IMR-90 (cell line): ENCODE results near the gene PADI1. TPM values are rescaled to one million over a fixed set of nuclear protein-coding genes. Genes with fewer than 3 reads are reported as not detected.

ENCODE experiments used
- ATAC-seq: fragments of 200-7000 bp; cut with Tn5 transposase; 2 replicates; pipeline ENCODE4 v1.9.1; 2020; ENCODE audit warnings: low read depth, mild to moderate bottlenecking, moderate library complexity
- BruUV-seq: library from RNA; stranded (reverse); fragments of 400-500 nt; replicated peaks from 2 replicates; lab custom pipeline; 2021; lab: Mats Ljungman, UMichigan
- CTCF ChIA-PET: fragments of 300-600 bp; formaldehyde crosslinking; extraction: SDS; loops from one replicate; lab custom pipeline; 2021; ENCODE audit warnings: antibody characterized with exemption; lab: Yijun Ruan, JAX
- POLR2A ChIA-PET: fragments of 300-600 bp; sonication (Branson Sonifier 250); formaldehyde crosslinking; loops from one replicate; lab custom pipeline; 2022; ENCODE audit warnings: antibody characterized with exemption; ENCODE audit not compliant: unreplicated experiment; lab: Charles Lee
- DNase-seq: peaks from one replicate; pipeline ENCODE4 v3.0.0; 2013
- H2AFZ ChIP-seq: replicated peaks from 2 replicates; pipeline ENCODE3; 2013; ENCODE audit warnings: low read length, mild to moderate bottlenecking; ENCODE audit not compliant: poor library complexity
- H2AK5ac ChIP-seq: 2 replicates; pipeline ENCODE4 v1.6.1; 2013; ENCODE audit warnings: low read depth, low read length, inconsistent platforms
- H2AK9ac ChIP-seq: replicated peaks from 2 replicates; pipeline ENCODE3; 2013; ENCODE audit warnings: mild to moderate bottlenecking, low read depth, low read length, moderate library complexity; ENCODE audit not compliant: poor library complexity
- H2BK120ac ChIP-seq: 2 replicates; pipeline ENCODE4 v1.6.1; 2013; ENCODE audit warnings: low read depth, low read length, inconsistent platforms
- H2BK15ac ChIP-seq: 3 replicates; pipeline ENCODE4 v1.6.1; 2013; ENCODE audit warnings: low read depth, low read length, inconsistent platforms
- H2BK20ac ChIP-seq: 2 replicates; pipeline ENCODE4 v1.6.1; 2013; ENCODE audit warnings: low read depth, mild to moderate bottlenecking, inconsistent platforms, low read length, moderate library complexity
- H2BK5ac ChIP-seq: 2 replicates; pipeline ENCODE4 v1.6.1; 2013; ENCODE audit warnings: mild to moderate bottlenecking, low read depth, low read length, inconsistent platforms; ENCODE audit not compliant: poor library complexity, severe bottlenecking
- H3K14ac ChIP-seq: replicated peaks from 2 replicates; pipeline ENCODE4 v1.6.1; 2013; ENCODE audit warnings: low read depth, low read length, inconsistent platforms
- H3K18ac ChIP-seq: 2 replicates; pipeline ENCODE4 v1.6.1; 2013; ENCODE audit warnings: low read depth, low read length, control low read depth
- H3K23ac ChIP-seq: 2 replicates; pipeline ENCODE4 v1.6.1; 2013; ENCODE audit warnings: low read depth, low read length, inconsistent platforms
- H3K27ac ChIP-seq: 2 replicates; pipeline ENCODE4 v1.5.1; 2013; ENCODE audit warnings: mild to moderate bottlenecking, control low read depth, low read length; ENCODE audit not compliant: insufficient read depth
- H3K27me3 ChIP-seq: 2 replicates; pipeline ENCODE4 v1.6.1; 2013; ENCODE audit warnings: low read length; ENCODE audit not compliant: control insufficient read depth, insufficient read depth
- H3K36me3 ChIP-seq: 2 replicates; pipeline ENCODE4 v1.6.1; 2013; ENCODE audit warnings: low read length, mixed read lengths; ENCODE audit not compliant: control insufficient read depth, insufficient read depth
- H3K4ac ChIP-seq: 2 replicates; pipeline ENCODE4 v1.6.1; 2013; ENCODE audit warnings: low read depth, low read length, inconsistent platforms
- H3K4me1 ChIP-seq: 2 replicates; pipeline ENCODE4 v1.6.1; 2013; ENCODE audit warnings: low read length, mixed read lengths; ENCODE audit not compliant: control insufficient read depth, insufficient read depth
- H3K4me2 ChIP-seq: 2 replicates; pipeline ENCODE4 v1.6.1; 2013; ENCODE audit warnings: low read depth, mild to moderate bottlenecking, control low read depth, low read length, moderate library complexity
- H3K4me3 ChIP-seq: 2 replicates; pipeline ENCODE4 v1.5.1; 2013; ENCODE audit warnings: low read depth, mild to moderate bottlenecking, control low read depth, low read length, moderate library complexity; ENCODE audit not compliant: insufficient read depth
- H3K56ac ChIP-seq: 2 replicates; pipeline ENCODE4 v1.6.1; 2013; ENCODE audit warnings: low read length, inconsistent platforms; ENCODE audit not compliant: insufficient read depth; ENCODE audit errors: extremely low read depth
- H3K79me1 ChIP-seq, 2 experiments: 2 replicates each; pipeline ENCODE4 v1.6.1; 2013; ENCODE audit warnings: low read length in 2 of 2, inconsistent platforms in 1 of 2, low read depth in 1 of 2
- H3K9ac ChIP-seq: 2 replicates; pipeline ENCODE4 v1.6.1; 2013; ENCODE audit warnings: low read depth, low read length, control low read depth
- H3K9me1 ChIP-seq: 2 replicates; pipeline ENCODE4 v1.6.1; 2013; ENCODE audit warnings: low read length, inconsistent platforms; ENCODE audit not compliant: insufficient read depth
- H3K9me3 ChIP-seq: 2 replicates; pipeline ENCODE4 v1.6.1; 2013; ENCODE audit warnings: low read length; ENCODE audit not compliant: control insufficient read depth, insufficient read depth
- H4K20me1 ChIP-seq: 2 replicates; pipeline ENCODE4 v1.6.1; 2013; ENCODE audit warnings: low read length, inconsistent platforms; ENCODE audit not compliant: insufficient read depth
- H4K5ac ChIP-seq: 2 replicates; pipeline ENCODE4 v1.6.1; 2013; ENCODE audit warnings: mild to moderate bottlenecking, low read depth, low read length, control low read depth
- H4K8ac ChIP-seq, 2 experiments: 2 replicates each; pipeline ENCODE4 v1.6.1; 2013; ENCODE audit warnings: low read depth in 2 of 2, low read length in 2 of 2, control low read depth in 1 of 2, inconsistent platforms in 1 of 2
- H4K91ac ChIP-seq: 2 replicates; pipeline ENCODE4 v1.6.1; 2013; ENCODE audit warnings: low read depth, low read length, inconsistent platforms; ENCODE audit not compliant: insufficient read depth
- CEBPB ChIP-seq: IDR thresholded peaks from 2 replicates; pipeline ENCODE4 v1.6.1; 2012; ENCODE audit warnings: low read depth, low read length, improper control_type of control experiment
- CTCF ChIP-seq: conservative IDR thresholded peaks from 2 replicates; pipeline ENCODE4 v1.5.1; 2012; ENCODE audit warnings: mild to moderate bottlenecking, low read depth, low read length, improper control_type of control experiment
- FOS ChIP-seq: fragments of 150-350 bp; IDR thresholded peaks from 2 replicates; pipeline ENCODE4 v1.6.1; 2016; ENCODE audit warnings: low read depth, low read length
- MAFK ChIP-seq: IDR thresholded peaks from 2 replicates; pipeline ENCODE4 v1.6.1; 2012; ENCODE audit warnings: low read depth, low read length, improper control_type of control experiment
- MAZ ChIP-seq: IDR thresholded peaks from 2 replicates; pipeline ENCODE4 v1.6.1; 2012; ENCODE audit warnings: low read depth, mild to moderate bottlenecking, low read length, improper control_type of control experiment, moderate library complexity, borderline replicate concordance
- RCOR1 ChIP-seq: IDR thresholded peaks from 2 replicates; pipeline ENCODE4 v1.6.1; 2012; ENCODE audit warnings: mild to moderate bottlenecking, low read length, improper control_type of control experiment; ENCODE audit not compliant: insufficient replicate concordance
- SMC3 ChIP-seq: fragments of 150-350 bp; IDR thresholded peaks from 2 replicates; pipeline ENCODE4 v1.6.1; 2016; ENCODE audit warnings: low read depth, mild to moderate bottlenecking, antibody characterized with exemption, low read length, moderate library complexity
- WGBS, 2 experiments: methylation state at CpG; one replicate each; pipeline versions ENCODE4 v1.1.5 to v1.1.7; 2013; ENCODE audit warnings: missing lambda C conversion rate in 2 of 2; ENCODE audit not compliant: insufficient read length in 1 of 2; ENCODE audit errors: extremely low coverage in 2 of 2; 5-methylcytosine and 5-hydroxymethylcytosine counted together
- dilution Hi-C: fragments of 300-500 bp; cut with HindIII; formaldehyde crosslinking; loops from one replicate; pipeline ENCODE4 v1.14.3; 2018; ENCODE audit warnings: low sequenced_read_pairs; ENCODE audit not compliant: unreplicated experiment
- in situ Hi-C: fragments of 300-500 bp; cut with MboI; formaldehyde crosslinking; loops from 3 replicates; pipeline ENCODE4 v1.14.3; 2019; ENCODE audit warnings: low sequenced_read_pairs, inconsistent platforms, mixed read lengths
- intact Hi-C: fragments of 100-400 bp; cut with micrococcal nuclease; formaldehyde crosslinking; loops from 2 replicates; pipeline ENCODE4 v1.10.0; 2022
- polyA plus RNA-seq, 3 experiments: library from polyadenylated mRNA; depleted of rRNA; stranded (reverse); fragments of >200 nt; gene quantifications; 2 replicates each; pipeline ENCODE4 v1.2.3, GENCODE V29; 2012; ENCODE audit warnings: low replicate concordance in 1 of 3
- total RNA-seq: library from RNA; depleted of rRNA; stranded (reverse); fragments of >200 nt; gene quantifications from 2 replicates; pipeline ENCODE4 v1.2.3, GENCODE V29; 2012

PADI1 gene
- total and polyA plus RNA-seq, 2 of the 4 experiments (the other 2 are of a cell fraction), result 0.17 TPM; not detected in 1

DNA sequence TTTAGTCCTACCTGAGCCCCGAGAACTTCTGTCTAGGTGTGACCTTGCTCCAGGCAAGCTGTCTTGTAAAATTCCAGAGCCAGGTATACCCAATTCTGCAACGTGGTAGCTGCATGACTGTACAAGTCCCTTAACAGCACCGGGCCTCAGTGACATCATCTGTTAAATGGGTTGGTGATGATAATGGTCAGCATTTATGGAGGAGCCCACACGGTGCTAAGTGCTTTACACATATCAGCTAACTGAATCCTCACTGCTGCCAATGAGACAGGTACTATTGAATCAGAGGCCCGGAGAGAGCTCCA lies 37.2 kb upstream of the PADI1 start:
- no peaks in the 10 kb centered on the region for H3K9me3 ChIP-seq
- BruUV-seq, result no TSS peak
- peak overlapping the region; percentile 86 for H2AK9ac ChIP-seq
- ChIA-PET POLR2A (no interaction called here), CTCF (interaction anchor here (1.2 to 2.7 kb wide), 2 partner anchors 38 to 42 kb away, joined by 3 to 10 read pairs; no protein-coding TSS in a partner anchor)
- H3K18ac ChIP-seq, result peak overlapping the region; percentile 96
- peak overlapping the region; percentile 95; the same call in 1 of the 2 replicates for H3K56ac ChIP-seq
- 0 out of 2 replicates have a peak, but pooled peaks have one; percentile 1 for TF ChIP-seq CEBPB
- TF ChIP-seq MAZ, result peak; percentile 28; the same call in 1 of the 2 replicates
- no peak for TF ChIP-seq CTCF
- peak; percentile 98 for TF ChIP-seq RCOR1
- peak; percentile 18; the same call in 1 of the 2 replicates for TF ChIP-seq MAFK
- TF ChIP-seq SMC3, result peak; percentile 19; the same call in 1 of the 2 replicates
- no peak for TF ChIP-seq FOS
- H3K4me2 ChIP-seq, result no peak overlapping the region
- H4K8ac ChIP-seq, result peak overlapping the region; percentile 85 to 95; a peak in 3 of 4 replicates
- H3K9ac ChIP-seq, result no peak overlapping the region
- in situ Hi-C loops (no loop called here), intact Hi-C loops (loop anchor here (1.0 kb wide), 2 partner anchors 39 to 66 kb away; no protein-coding TSS in a partner anchor), dilution Hi-C loops (no loop called here)
- no peak overlapping the region for H3K4me3 ChIP-seq
- ATAC-seq (no peak), DNase-seq (no peak)
- H4K91ac ChIP-seq, result peak overlapping the region; percentile 99
- H3K9me1 ChIP-seq, result peaks cover 17% of the 10 kb centered on the region
- peak overlapping the region; percentile 83 for H2AFZ ChIP-seq
- peak overlapping the region; percentile 98 for H3K4ac ChIP-seq
- H3K4me1 ChIP-seq, result peaks cover 23% of the 10 kb centered on the region
- peak overlapping the region; percentile 95 for H3K14ac ChIP-seq
- H4K20me1 ChIP-seq, result no peaks in the 10 kb centered on the region
- no peaks in the 10 kb centered on the region for H3K36me3 ChIP-seq
- H2BK15ac ChIP-seq, result peak overlapping the region; percentile 90
- no peaks in the 10 kb centered on the region; the same call in 1 of the 2 replicates for H3K27me3 ChIP-seq
- H3K27ac ChIP-seq, result peak overlapping the region; percentile 98
- H4K5ac ChIP-seq, result peak overlapping the region; percentile 97; the same call in 1 of the 2 replicates
- peak overlapping the region; percentile 90 for H3K23ac ChIP-seq
- peak overlapping the region; percentile 100 for H2BK5ac ChIP-seq
- H3K79me1 ChIP-seq, result no peaks in the 10 kb centered on the region
- H2BK20ac ChIP-seq, result peak overlapping the region; percentile 98
- 0% methylated on average over 1 of the region's 5 CpGs; no CpG with 5 or more reads in 1 of the 2 experiments for WGBS, 2 experiments
- peak overlapping the region; percentile 96 for H2AK5ac ChIP-seq
- H2BK120ac ChIP-seq, result peak overlapping the region; percentile 99
